Liver (tissue), 9 donors: ENCODE measurements around the gene PARD3. TPM values are rescaled to one million over a fixed set of nuclear protein-coding genes. Genes with fewer than 3 reads are reported as not detected.

Experiments used
- DNase-seq: peaks from one replicate; pipeline ENCODE4 v3.0.0-alpha.2; 2017; ENCODE audit warnings: low spot score
- H3K27ac ChIP-seq, 2 donors: one replicate each; pipeline ENCODE4 v1.7.0; 2013; ENCODE audit warnings: inconsistent platforms in 2 of 2, low read length in 2 of 2, control low read depth in 1 of 2, low read depth in 1 of 2, mild to moderate bottlenecking in 1 of 2
- H3K27me3 ChIP-seq, 4 donors: one replicate each; pipeline versions ENCODE4 v1.6.1 to v1.7.0; 2013; ENCODE audit warnings: low read length in 3 of 4, inconsistent platforms in 1 of 4, mild to moderate bottlenecking in 1 of 4, moderate library complexity in 1 of 4; ENCODE audit not compliant: control insufficient read depth in 4 of 4, insufficient read depth in 4 of 4
- H3K36me3 ChIP-seq, 4 donors: one replicate each; pipeline versions ENCODE4 v1.6.1 to v1.7.0; 2013; ENCODE audit warnings: low read length in 3 of 4, mild to moderate bottlenecking in 3 of 4, low read depth in 1 of 4, moderate library complexity in 1 of 4; ENCODE audit not compliant: control insufficient read depth in 4 of 4, insufficient read depth in 3 of 4
- H3K4me1 ChIP-seq, 4 donors: one replicate each; pipeline versions ENCODE4 v1.6.1 to v1.7.0; 2013; ENCODE audit warnings: low read length in 3 of 4, mild to moderate bottlenecking in 3 of 4, moderate library complexity in 1 of 4; ENCODE audit not compliant: control insufficient read depth in 4 of 4, insufficient read depth in 4 of 4
- H3K4me3 ChIP-seq, 3 donors: one replicate each; pipeline versions ENCODE4 v1.6.1 to v1.7.0; 2013; ENCODE audit warnings: low read length in 3 of 3, control low read depth in 1 of 3, low read depth in 1 of 3, mild to moderate bottlenecking in 1 of 3
- H3K9ac ChIP-seq, 2 donors: one replicate each; pipeline ENCODE4 v1.7.0; 2013; ENCODE audit warnings: low read length in 2 of 2, mild to moderate bottlenecking in 2 of 2, moderate library complexity in 2 of 2, control low read depth in 1 of 2, low read depth in 1 of 2
- H3K9me3 ChIP-seq, 4 donors: one replicate each; pipeline versions ENCODE4 v1.6.1 to v1.7.0; 2013; ENCODE audit warnings: low read length in 3 of 4; ENCODE audit not compliant: control insufficient read depth in 4 of 4
- EGR1 ChIP-seq, 2 donors: IDR thresholded peaks; 2 replicates each; pipeline ENCODE4 v1.6.1; 2016 to 2018; ENCODE audit warnings: antibody characterized with exemption in 2 of 2, low read depth in 2 of 2
- FOXA1 ChIP-seq: IDR thresholded peaks from 2 replicates; pipeline ENCODE4 v1.6.1; 2016; ENCODE audit warnings: antibody characterized with exemption
- FOXA2 ChIP-seq: IDR thresholded peaks from 2 replicates; pipeline ENCODE4 v1.6.1; 2016; ENCODE audit warnings: antibody characterized with exemption
- HNF4A ChIP-seq, 2 donors: conservative IDR thresholded peaks; 2 replicates each; pipeline ENCODE4 v1.6.1; 2016; ENCODE audit warnings: antibody characterized with exemption in 2 of 2, mild to moderate bottlenecking in 2 of 2
- HNF4G ChIP-seq: IDR thresholded peaks from 2 replicates; pipeline ENCODE4 v1.6.1; 2016; ENCODE audit warnings: antibody characterized with exemption
- JUND ChIP-seq, 2 donors: IDR thresholded peaks; 2 replicates each; pipeline ENCODE4 v1.6.1; 2016; ENCODE audit warnings: antibody characterized with exemption in 2 of 2
- MAX ChIP-seq: IDR thresholded peaks from 2 replicates; pipeline ENCODE4 v1.6.1; 2016; ENCODE audit warnings: antibody characterized with exemption
- NR2F2 ChIP-seq: IDR thresholded peaks from 2 replicates; pipeline ENCODE4 v1.6.1; 2016; ENCODE audit warnings: antibody characterized with exemption
- SP1 ChIP-seq: IDR thresholded peaks from 2 replicates; pipeline ENCODE4 v1.6.1; 2018; ENCODE audit warnings: antibody characterized with exemption, mild to moderate bottlenecking
- TAF1 ChIP-seq: conservative IDR thresholded peaks from 2 replicates; pipeline ENCODE4 v1.6.1; 2016; ENCODE audit warnings: antibody characterized with exemption, mild to moderate bottlenecking
- YY1 ChIP-seq: IDR thresholded peaks from 2 replicates; pipeline ENCODE4 v1.6.1; 2016; ENCODE audit warnings: antibody characterized with exemption, mild to moderate bottlenecking
- WGBS: extraction: QIAGEN DNeasy Blood & Tissue Kit; methylation state at CpG from one replicate; pipeline ENCODE4 v1.1.7; 2013; 5-methylcytosine and 5-hydroxymethylcytosine counted together
- polyA plus RNA-seq, 2 donors: library from polyadenylated mRNA; stranded (reverse) in 1 of 2; unstranded in 1 of 2; fragments of 200-250 nt in 1 of 2; fragments of >200 nt in 1 of 2; fragmentation: Nextera tagmentation in 1 of 2; extraction: Ambion mirVana in 1 of 2; gene quantifications; one replicate each; pipeline versions ENCODE4 v1.2.1 to v1.2.3, GENCODE V29; 2013 to 2015
- total RNA-seq, 2 donors: library from RNA; depleted of rRNA; stranded (reverse); fragments of >200 nt; gene quantifications; one replicate each; pipeline ENCODE4 v1.2.3, GENCODE V29; 2014
- TF ChIP-seq, protein P1 (sequence below): IDR thresholded peaks from 2 replicates; pipeline ENCODE4 v1.6.1; 2016; ENCODE audit warnings: antibody characterized with exemption, mild to moderate bottlenecking
- TF ChIP-seq, protein P2 (sequence below): fragments of 150-350 bp; IDR thresholded peaks from 2 replicates; pipeline ENCODE4 v1.5.1; 2017; ENCODE audit warnings: improper control_type of control experiment, low read depth, low read length; ENCODE audit not compliant: missing input control
- donor health status: healthy.
- donor health status: healthy.
- donor health status: healthy.
- donor health status: healthy.
- donor health status: healthy.

The PARD3 gene
- total and polyA plus RNA-seq, 4 donors = 12.3 to 43.8 (median 13.5) TPM

DNA sequence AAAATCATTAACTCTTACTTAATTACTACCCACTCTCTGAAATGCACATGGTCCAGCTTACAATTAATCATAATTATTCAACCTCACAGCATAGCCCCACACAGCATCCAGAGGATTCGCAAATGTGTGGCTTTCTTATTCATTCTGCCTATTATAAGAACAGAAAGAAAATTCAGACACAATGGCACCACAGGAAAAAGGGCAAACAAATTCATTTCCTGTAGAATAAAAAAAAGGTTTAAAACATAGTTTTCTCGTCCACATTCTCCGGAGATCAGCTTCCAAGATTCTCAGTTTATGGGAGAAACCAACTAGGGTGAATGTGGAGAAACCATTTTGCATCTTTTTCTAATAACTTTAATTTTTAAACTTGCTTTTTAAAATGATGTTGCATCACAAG, 201.6 kb downstream of the PARD3 start:
- WGBS = 83% methylated on average over 3 of the region's 3 CpGs
- Histone ChIP-seq H3K4me3 (no peak overlapping the region), H3K27ac (no peak overlapping the region), H3K36me3 (no peaks in the 10 kb centered on the region), H3K4me1 (no peaks in the 10 kb centered on the region), H3K9ac (no peak overlapping the region), H3K9me3 (no peaks in the 10 kb centered on the region), H3K27me3 (no peaks in the 10 kb centered on the region)
- no peak for DNase-seq
- TF ChIP-seq HNF4G (no peak), FOXA2 (no peak), HNF4A (conservative IDR thresholded peaks at IDR 0.05) (no peak), JUND (IDR thresholded peaks at IDR 0.05) (no peak), YY1 (no peak), EGR1 (IDR thresholded peaks at IDR 0.05; ENCODE audit: low read depth in 2 of 2) (no peak), NR2F2 (no peak), TAF1 (no peak)
- TF ChIP-seq, protein P1, sequence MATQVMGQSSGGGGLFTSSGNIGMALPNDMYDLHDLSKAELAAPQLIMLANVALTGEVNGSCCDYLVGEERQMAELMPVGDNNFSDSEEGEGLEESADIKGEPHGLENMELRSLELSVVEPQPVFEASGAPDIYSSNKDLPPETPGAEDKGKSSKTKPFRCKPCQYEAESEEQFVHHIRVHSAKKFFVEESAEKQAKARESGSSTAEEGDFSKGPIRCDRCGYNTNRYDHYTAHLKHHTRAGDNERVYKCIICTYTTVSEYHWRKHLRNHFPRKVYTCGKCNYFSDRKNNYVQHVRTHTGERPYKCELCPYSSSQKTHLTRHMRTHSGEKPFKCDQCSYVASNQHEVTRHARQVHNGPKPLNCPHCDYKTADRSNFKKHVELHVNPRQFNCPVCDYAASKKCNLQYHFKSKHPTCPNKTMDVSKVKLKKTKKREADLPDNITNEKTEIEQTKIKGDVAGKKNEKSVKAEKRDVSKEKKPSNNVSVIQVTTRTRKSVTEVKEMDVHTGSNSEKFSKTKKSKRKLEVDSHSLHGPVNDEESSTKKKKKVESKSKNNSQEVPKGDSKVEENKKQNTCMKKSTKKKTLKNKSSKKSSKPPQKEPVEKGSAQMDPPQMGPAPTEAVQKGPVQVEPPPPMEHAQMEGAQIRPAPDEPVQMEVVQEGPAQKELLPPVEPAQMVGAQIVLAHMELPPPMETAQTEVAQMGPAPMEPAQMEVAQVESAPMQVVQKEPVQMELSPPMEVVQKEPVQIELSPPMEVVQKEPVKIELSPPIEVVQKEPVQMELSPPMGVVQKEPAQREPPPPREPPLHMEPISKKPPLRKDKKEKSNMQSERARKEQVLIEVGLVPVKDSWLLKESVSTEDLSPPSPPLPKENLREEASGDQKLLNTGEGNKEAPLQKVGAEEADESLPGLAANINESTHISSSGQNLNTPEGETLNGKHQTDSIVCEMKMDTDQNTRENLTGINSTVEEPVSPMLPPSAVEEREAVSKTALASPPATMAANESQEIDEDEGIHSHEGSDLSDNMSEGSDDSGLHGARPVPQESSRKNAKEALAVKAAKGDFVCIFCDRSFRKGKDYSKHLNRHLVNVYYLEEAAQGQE = no peak

- 91% methylated on average over 1 of the region's 1 CpG for whole genome bisulfite sequencing
- Histone ChIP-seq H3K36me3 (no peaks in the 10 kb centered on the region), H3K27ac (no peak overlapping the region)
Observed at GRCh38 chr10:34612938-34613337, 202.2 kb downstream of the PARD3 start.

More at GRCh38 chr10:34612938-34613337, 202.2 kb downstream of the PARD3 start:
- Histone ChIP-seq H3K27me3 (no peaks in the 10 kb centered on the region), H3K9me3 (no peaks in the 10 kb centered on the region), H3K4me1 (no peaks in the 10 kb centered on the region), H3K4me3 (no peak overlapping the region), H3K9ac (no peak overlapping the region)
- DNase-seq = no peak
- TF ChIP-seq HNF4G (no peak), SP1 (no peak), EGR1 (IDR thresholded peaks at IDR 0.05; ENCODE audit: low read depth in 2 of 2) (no peak), MAX (no peak), FOXA1 (no peak), TAF1 (no peak), YY1 (no peak)
- TF ChIP-seq, protein P1 = no peak
- TF ChIP-seq, protein P2, sequence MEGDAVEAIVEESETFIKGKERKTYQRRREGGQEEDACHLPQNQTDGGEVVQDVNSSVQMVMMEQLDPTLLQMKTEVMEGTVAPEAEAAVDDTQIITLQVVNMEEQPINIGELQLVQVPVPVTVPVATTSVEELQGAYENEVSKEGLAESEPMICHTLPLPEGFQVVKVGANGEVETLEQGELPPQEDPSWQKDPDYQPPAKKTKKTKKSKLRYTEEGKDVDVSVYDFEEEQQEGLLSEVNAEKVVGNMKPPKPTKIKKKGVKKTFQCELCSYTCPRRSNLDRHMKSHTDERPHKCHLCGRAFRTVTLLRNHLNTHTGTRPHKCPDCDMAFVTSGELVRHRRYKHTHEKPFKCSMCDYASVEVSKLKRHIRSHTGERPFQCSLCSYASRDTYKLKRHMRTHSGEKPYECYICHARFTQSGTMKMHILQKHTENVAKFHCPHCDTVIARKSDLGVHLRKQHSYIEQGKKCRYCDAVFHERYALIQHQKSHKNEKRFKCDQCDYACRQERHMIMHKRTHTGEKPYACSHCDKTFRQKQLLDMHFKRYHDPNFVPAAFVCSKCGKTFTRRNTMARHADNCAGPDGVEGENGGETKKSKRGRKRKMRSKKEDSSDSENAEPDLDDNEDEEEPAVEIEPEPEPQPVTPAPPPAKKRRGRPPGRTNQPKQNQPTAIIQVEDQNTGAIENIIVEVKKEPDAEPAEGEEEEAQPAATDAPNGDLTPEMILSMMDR = no peak
